PFSK-1 (cell line): ENCODE measurements around the gene ENSA.

Source experiments
- FOXP2 ChIP-seq: optimal IDR thresholded peaks from 2 replicates; pipeline ENCODE3; 2011; ENCODE audit warnings: borderline replicate concordance, control low read depth, inconsistent platforms; ENCODE audit not compliant: insufficient read depth; ENCODE audit errors: extremely low read length, extremely low read depth
- POLR2AphosphoS5 ChIP-seq: IDR thresholded peaks from 2 replicates; pipeline ENCODE4 v1.6.1; 2012; ENCODE audit warnings: low read depth, mild to moderate bottlenecking, control low read depth, low read length, moderate library complexity
- SIN3A ChIP-seq: IDR thresholded peaks from 2 replicates; pipeline ENCODE4 v1.6.1; 2012; ENCODE audit warnings: mild to moderate bottlenecking, low read length, moderate library complexity, borderline replicate concordance; ENCODE audit not compliant: insufficient read depth
- TAF1 ChIP-seq: IDR thresholded peaks from 2 replicates; pipeline ENCODE4 v1.6.1; 2012; ENCODE audit warnings: low read length, control low read depth, borderline replicate concordance; ENCODE audit not compliant: insufficient read depth
- TF ChIP-seq, protein P1 (sequence below), 2 experiments: IDR thresholded peaks; 2 replicates each; pipeline versions ENCODE4 v1.6.1 to v1.8.0; 2011 to 2012; ENCODE audit warnings: low read depth in 2 of 2, low read length in 2 of 2, control low read depth in 1 of 2, inconsistent platforms in 1 of 2, mild to moderate bottlenecking in 1 of 2, moderate library complexity in 1 of 2; ENCODE audit not compliant: insufficient read depth in 1 of 2

DNA sequence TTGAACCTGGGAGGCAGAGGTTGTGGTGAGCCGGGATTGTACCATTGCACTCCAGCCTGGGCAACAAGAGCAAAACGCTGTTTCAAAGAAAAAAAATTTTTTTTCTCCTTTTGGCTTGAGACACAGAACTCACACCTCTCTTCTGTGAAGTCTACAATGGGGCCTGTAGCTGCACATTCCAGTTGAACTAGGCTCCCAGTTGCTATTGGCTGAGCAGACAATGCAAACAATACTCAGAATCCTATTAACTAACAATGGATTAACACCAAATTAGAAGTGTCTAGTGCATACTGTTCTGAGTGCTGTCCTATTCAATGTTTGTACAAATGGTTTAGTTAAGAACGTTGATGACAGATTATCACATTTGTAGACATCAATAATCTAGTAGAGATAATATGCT is 32.4 kb downstream of the ENSA start:
- TF ChIP-seq SIN3A (no peak), TAF1 (no peak), POLR2AphosphoS5 (no peak), FOXP2 (no peak)
- TF ChIP-seq, protein P1, sequence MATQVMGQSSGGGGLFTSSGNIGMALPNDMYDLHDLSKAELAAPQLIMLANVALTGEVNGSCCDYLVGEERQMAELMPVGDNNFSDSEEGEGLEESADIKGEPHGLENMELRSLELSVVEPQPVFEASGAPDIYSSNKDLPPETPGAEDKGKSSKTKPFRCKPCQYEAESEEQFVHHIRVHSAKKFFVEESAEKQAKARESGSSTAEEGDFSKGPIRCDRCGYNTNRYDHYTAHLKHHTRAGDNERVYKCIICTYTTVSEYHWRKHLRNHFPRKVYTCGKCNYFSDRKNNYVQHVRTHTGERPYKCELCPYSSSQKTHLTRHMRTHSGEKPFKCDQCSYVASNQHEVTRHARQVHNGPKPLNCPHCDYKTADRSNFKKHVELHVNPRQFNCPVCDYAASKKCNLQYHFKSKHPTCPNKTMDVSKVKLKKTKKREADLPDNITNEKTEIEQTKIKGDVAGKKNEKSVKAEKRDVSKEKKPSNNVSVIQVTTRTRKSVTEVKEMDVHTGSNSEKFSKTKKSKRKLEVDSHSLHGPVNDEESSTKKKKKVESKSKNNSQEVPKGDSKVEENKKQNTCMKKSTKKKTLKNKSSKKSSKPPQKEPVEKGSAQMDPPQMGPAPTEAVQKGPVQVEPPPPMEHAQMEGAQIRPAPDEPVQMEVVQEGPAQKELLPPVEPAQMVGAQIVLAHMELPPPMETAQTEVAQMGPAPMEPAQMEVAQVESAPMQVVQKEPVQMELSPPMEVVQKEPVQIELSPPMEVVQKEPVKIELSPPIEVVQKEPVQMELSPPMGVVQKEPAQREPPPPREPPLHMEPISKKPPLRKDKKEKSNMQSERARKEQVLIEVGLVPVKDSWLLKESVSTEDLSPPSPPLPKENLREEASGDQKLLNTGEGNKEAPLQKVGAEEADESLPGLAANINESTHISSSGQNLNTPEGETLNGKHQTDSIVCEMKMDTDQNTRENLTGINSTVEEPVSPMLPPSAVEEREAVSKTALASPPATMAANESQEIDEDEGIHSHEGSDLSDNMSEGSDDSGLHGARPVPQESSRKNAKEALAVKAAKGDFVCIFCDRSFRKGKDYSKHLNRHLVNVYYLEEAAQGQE (IDR thresholded peaks at IDR 0.05; ENCODE audit: insufficient read depth in 1 of 2, low read depth in 2 of 2, low read length in 2 of 2) = no peak
